GM23248 (cell line): Measurements from ENCODE around the gene PLXDC1.

Experiments
- EZH2 ChIP-seq: fragments of 200-600 bp; sonication (generic); IDR thresholded peaks from 2 replicates; pipeline ENCODE4 v1.6.1; 2018; ENCODE audit warnings: antibody characterized with exemption, mild to moderate bottlenecking; ENCODE audit not compliant: insufficient read depth, poor library complexity, severe bottlenecking
- EZH2phosphoT487 ChIP-seq: fragments of 200-600 bp; sonication (generic); IDR thresholded peaks from 2 replicates; pipeline ENCODE4 v1.6.1; 2018; ENCODE audit warnings: antibody characterized with exemption, moderate library complexity, mild to moderate bottlenecking, low read depth; ENCODE audit not compliant: insufficient read depth

- no peak for TF ChIP-seq EZH2
- TF ChIP-seq EZH2phosphoT487 = no peak
Observed at GRCh38 chr17:39064819-39065218, 86.6 kb downstream of the PLXDC1 start.
